Activated B cell treated with CpG ODN at 0.5 μM for 24 hours (primary cell): ENCODE data around the gene EPB41L4A. TPM values are rescaled to one million over a fixed set of nuclear protein-coding genes. Genes with fewer than 3 reads are reported as not detected.
A peak's percentile ranks its signal among the peaks of the same experiment; 100 is the strongest.
"Not testable (repeated sequence)": the region's sequence is repeated elsewhere in the genome, so short reads cannot be mapped to it uniquely, and the experiment has no call there.

Experiments used
- ATAC-seq: fragments of 200-7000 bp; cut with Tn5 transposase; one replicate; pipeline ENCODE4 v1.10.0; 2021; ENCODE audit warnings: low read depth, mild to moderate bottlenecking, moderate library complexity
- CTCF ChIA-PET: fragments of 350-600 bp; sonication (Branson Sonifier 250); formaldehyde crosslinking; loops from one replicate; lab custom pipeline; 2021; ENCODE audit warnings: antibody characterized with exemption; lab: Charles Lee
- POLR2A ChIA-PET: fragments of 350-600 bp; sonication (Branson Sonifier 250); formaldehyde crosslinking; loops from one replicate; lab custom pipeline; 2021; ENCODE audit warnings: antibody characterized with exemption; lab: Charles Lee
- DNase-seq: peaks from one replicate; pipeline ENCODE4 v3.0.0; 2022
- H3K27ac Mint-ChIP-seq: one replicate; pipeline ENCODE4 v1.8.0; 2020; ENCODE audit warnings: mixed read lengths
- H3K27me3 Mint-ChIP-seq: one replicate; pipeline ENCODE4 v1.8.0; 2021; ENCODE audit warnings: mixed read lengths
- H3K36me3 Mint-ChIP-seq: one replicate; pipeline ENCODE4 v1.8.0; 2021; ENCODE audit warnings: low read depth, mixed read lengths
- H3K4me1 Mint-ChIP-seq: one replicate; pipeline ENCODE4 v1.8.0; 2021; ENCODE audit warnings: mixed read lengths
- H3K4me3 Mint-ChIP-seq: one replicate; pipeline ENCODE4 v1.8.0; 2020; ENCODE audit warnings: mild to moderate bottlenecking, mixed read lengths
- H3K9me3 Mint-ChIP-seq: one replicate; pipeline ENCODE4 v1.8.0; 2020; ENCODE audit warnings: mixed read lengths
- CTCF ChIP-seq: fragments of 200-600 bp; IDR thresholded peaks from one replicate; pipeline ENCODE4 v1.8.0; 2022; ENCODE audit warnings: antibody characterized with exemption, mild to moderate bottlenecking
- intact Hi-C: fragments of 100-400 bp; cut with micrococcal nuclease; formaldehyde crosslinking; loops from one replicate; pipeline ENCODE4 v1.15.1; 2024
- total RNA-seq: library from RNA; stranded (reverse); gene quantifications from 2 replicates; pipeline ENCODE4 v1.2.3, GENCODE V29; 2022

Gene EPB41L4A
- total RNA-seq, 1 donor from 2014 or later, result 7.1 TPM

GRCh38 chr5:112216140-112216539 lies 202.9 kb downstream of the EPB41L4A start:
- CTCF ChIA-PET, result no interaction called here
- DNase-seq (no peak), ATAC-seq (no peak)
- intact Hi-C loops, result no loop called here
- Mint-ChIP-seq H3K4me3 (no peak overlapping the region), H3K9me3 (no peaks in the 10 kb centered on the region), H3K27me3 (no peaks in the 10 kb centered on the region), H3K36me3 (no peaks in the 10 kb centered on the region), H3K4me1 (no peaks in the 10 kb centered on the region), H3K27ac (no peak overlapping the region)
- POLR2A ChIA-PET, result no interaction called here
- TF ChIP-seq CTCF, result no peak

- intact Hi-C loops, result loop anchor here (1.0 kb wide), 2 partner anchors 210 to 547 kb away; no protein-coding TSS in a partner anchor
- H3K27ac Mint-ChIP-seq, result no peak overlapping the region
- H3K4me3 Mint-ChIP-seq, result no peak overlapping the region
- H3K4me1 Mint-ChIP-seq, result peaks cover 4% of the 10 kb centered on the region
- H3K9me3 Mint-ChIP-seq, result peaks cover 2% of the 10 kb centered on the region
- ATAC-seq, result peak; percentile 25
- ChIA-PET CTCF (interaction anchor here (0.8 to 3.7 kb wide), 3 partner anchors 210 to 317 kb away, joined by 3 to 13 read pairs (median 4); no protein-coding TSS in a partner anchor), POLR2A (no interaction called here)
- no peak for TF ChIP-seq CTCF
- no peak for DNase-seq
- peaks cover 13% of the 10 kb centered on the region for H3K27me3 Mint-ChIP-seq
- H3K36me3 Mint-ChIP-seq, result no peaks in the 10 kb centered on the region
Observed at GRCh38 chr5:112210430-112211005, 208.6 kb downstream of the EPB41L4A start.

DNA sequence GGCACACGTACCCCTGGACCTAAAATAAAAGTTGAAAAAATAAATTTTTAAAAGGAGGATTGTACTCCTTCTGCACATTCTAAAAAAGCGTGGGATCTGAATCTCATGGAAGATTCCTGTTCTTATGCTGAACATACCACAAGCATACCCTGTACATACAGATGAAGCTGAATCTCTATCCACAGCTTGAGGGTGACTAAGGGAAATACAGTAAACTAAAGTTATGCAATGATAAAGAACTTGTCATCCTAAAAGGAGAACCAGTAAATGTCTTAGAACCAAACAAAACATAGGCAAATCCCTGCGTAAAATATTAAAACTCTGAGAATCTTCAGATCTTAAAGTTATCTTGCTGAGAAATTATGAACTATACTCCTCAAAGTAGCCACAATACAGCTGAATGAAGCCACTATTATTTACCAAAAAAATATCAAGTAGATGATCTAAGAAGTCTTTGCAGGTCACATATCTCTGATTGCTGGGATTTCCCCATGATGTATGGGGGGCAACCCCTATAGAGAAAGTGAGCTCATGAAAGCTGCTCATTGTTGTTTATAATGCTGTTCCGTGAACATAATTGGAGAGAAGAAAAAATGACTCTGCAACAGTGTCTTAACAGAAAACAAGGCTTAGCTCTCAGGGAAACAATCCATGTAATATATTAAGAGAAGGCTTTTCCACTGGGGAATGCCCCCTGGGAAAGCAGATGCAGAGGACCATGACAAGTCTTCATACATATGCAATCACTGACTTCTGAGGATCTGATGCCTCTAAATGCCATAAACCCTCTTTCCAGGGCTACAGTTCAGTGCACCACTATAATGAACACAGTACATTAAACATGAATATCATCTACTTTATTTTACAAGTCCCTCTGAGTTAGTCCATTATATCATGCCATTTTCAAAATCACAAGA lies 210.1 kb downstream of the EPB41L4A start:
- H3K27me3 Mint-ChIP-seq, result peaks cover 18% of the 10 kb centered on the region
- ChIA-PET CTCF (interaction anchor here (0.9 to 1.3 kb wide), 2 partner anchors 212 to 319 kb away, joined by 3 read pairs; no protein-coding TSS in a partner anchor), POLR2A (no interaction called here)
- ATAC-seq (no peak), DNase-seq (no peak)
- peaks cover 2% of the 10 kb centered on the region for H3K9me3 Mint-ChIP-seq
- H3K4me1 Mint-ChIP-seq, result peaks cover 4% of the 10 kb centered on the region
- H3K27ac Mint-ChIP-seq, result no peak overlapping the region
- intact Hi-C loops, result no loop called here
- no peaks in the 10 kb centered on the region for H3K36me3 Mint-ChIP-seq
- no peak for TF ChIP-seq CTCF
- H3K4me3 Mint-ChIP-seq, result no peak overlapping the region

DNA sequence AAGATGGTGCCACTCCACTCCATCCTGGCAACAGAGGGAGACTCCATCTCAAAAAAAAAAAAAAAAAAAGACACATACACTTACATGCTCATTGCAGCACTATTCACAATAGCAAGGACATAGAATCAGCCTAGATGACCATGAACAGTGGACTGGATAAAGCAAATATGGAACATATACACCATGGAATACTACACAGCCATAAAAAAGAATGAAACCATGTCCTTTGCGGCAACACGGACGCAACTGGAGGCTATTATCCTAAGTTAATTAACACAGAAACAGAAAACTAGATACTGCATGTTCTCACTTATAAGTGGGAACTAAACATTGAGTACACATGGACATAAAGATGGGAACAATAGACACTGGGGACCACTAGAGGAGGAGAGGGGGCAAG lies 210.9 kb downstream of the EPB41L4A start:
- DNase-seq, H3K27ac Mint-ChIP-seq, H3K4me1 Mint-ChIP-seq, ATAC-seq, H3K4me3 Mint-ChIP-seq, H3K36me3 Mint-ChIP-seq, POLR2A ChIA-PET, H3K9me3 Mint-ChIP-seq, intact Hi-C loops: not testable (repeated sequence)
- peaks cover 18% of the 10 kb centered on the region for H3K27me3 Mint-ChIP-seq
- CTCF ChIA-PET, result interaction anchor here (1.3 kb wide), 1 partner anchor 320 kb away, joined by 3 read pairs; no protein-coding TSS in a partner anchor

DNA sequence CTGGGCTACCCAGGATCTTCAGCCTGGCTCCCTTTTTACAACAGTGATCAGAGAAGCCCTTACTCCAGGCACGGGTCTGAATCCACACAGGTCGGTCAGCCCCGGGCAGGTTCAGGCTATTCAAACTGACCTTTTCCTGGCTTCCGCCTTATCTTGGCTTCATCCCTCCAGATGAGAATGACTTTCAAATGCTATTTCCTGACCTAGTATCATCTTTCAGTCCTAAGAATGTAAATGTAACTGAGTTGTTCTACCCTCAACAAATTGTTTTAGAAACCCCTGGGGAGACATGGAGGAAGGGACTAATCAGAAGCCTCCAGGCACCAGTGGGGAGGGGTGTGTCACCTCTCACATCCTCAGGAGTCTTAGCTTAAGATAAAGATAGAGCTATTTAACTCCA lies 213.2 kb downstream of the EPB41L4A start:
- TF ChIP-seq CTCF, result no peak
- CTCF ChIA-PET, result no interaction called here
- Mint-ChIP-seq H3K27me3 (peaks cover 20% of the 10 kb centered on the region), H3K9me3 (peaks cover 2% of the 10 kb centered on the region), H3K36me3 (peaks cover 5% of the 10 kb centered on the region), H3K4me3 (no peak overlapping the region), H3K27ac (no peak overlapping the region), H3K4me1 (peaks cover 4% of the 10 kb centered on the region)
- intact Hi-C loops, result no loop called here
- DNase-seq (no peak), ATAC-seq (no peak)
- POLR2A ChIA-PET, result no interaction called here
